Measurements from ENCODE around the gene C16orf87.

C16orf87 gene

DNA sequence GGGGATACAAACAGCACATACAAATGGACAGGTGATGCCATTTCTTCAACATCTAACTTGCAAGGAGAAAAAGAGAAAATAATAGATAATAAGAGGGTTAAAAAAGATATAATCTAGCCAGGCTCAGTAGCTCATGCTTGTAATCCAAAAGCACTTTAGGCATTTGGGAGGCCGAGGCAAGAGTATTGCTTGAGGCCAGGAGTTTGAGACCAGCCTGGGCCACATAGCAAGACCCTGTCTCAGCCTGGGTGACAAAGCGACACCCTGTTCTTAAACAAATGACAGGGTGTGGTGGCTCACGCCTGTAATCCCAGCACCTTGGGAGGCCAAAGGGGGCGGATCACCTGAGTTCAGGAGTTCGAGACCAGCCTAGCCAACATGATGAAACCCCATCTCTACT, 19.3 kb downstream of the C16orf87 start:
- peaks cover 23% of the 10 kb centered on the region for H3K4me1 ChIP-seq (ENCODE audit: insufficient read depth, low read length, poor library complexity, severe bottlenecking)
- H3K27me3 ChIP-seq (ENCODE audit: insufficient read depth, low read length, poor library complexity, severe bottlenecking) = no peaks in the 10 kb centered on the region
- no peaks in the 10 kb centered on the region for H3K9me2 ChIP-seq (replicated peaks; ENCODE audit: low read depth, low read length)
- H3K9me3 ChIP-seq (ENCODE audit: insufficient read depth, low read depth, low read length) = 0 out of 2 replicates have a peak, but pooled peaks cover 6% of the 10 kb centered on the region
- no peak overlapping the region for H3K4me3 ChIP-seq (ENCODE audit: low read length, poor library complexity, severe bottlenecking)
- H3K36me3 ChIP-seq (ENCODE audit: insufficient read depth, low read length) = peaks cover 19% of the 10 kb centered on the region
- no peak overlapping the region for H3K4me2 ChIP-seq (ENCODE audit: low read depth, low read length, poor library complexity, severe bottlenecking)
- TF ChIP-seq, protein P1, sequence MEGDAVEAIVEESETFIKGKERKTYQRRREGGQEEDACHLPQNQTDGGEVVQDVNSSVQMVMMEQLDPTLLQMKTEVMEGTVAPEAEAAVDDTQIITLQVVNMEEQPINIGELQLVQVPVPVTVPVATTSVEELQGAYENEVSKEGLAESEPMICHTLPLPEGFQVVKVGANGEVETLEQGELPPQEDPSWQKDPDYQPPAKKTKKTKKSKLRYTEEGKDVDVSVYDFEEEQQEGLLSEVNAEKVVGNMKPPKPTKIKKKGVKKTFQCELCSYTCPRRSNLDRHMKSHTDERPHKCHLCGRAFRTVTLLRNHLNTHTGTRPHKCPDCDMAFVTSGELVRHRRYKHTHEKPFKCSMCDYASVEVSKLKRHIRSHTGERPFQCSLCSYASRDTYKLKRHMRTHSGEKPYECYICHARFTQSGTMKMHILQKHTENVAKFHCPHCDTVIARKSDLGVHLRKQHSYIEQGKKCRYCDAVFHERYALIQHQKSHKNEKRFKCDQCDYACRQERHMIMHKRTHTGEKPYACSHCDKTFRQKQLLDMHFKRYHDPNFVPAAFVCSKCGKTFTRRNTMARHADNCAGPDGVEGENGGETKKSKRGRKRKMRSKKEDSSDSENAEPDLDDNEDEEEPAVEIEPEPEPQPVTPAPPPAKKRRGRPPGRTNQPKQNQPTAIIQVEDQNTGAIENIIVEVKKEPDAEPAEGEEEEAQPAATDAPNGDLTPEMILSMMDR (conservative IDR thresholded peaks at IDR 0.05; ENCODE audit: low read length) = no peak
- no peak for TF ChIP-seq EZH2phosphoT487 (IDR thresholded peaks at IDR 0.05; ENCODE audit: borderline replicate concordance)
- no peak overlapping the region for H2AFZ ChIP-seq (ENCODE audit: low read length)
- H3K9ac ChIP-seq (ENCODE audit: low read depth, low read length, poor library complexity, severe bottlenecking) = no peak overlapping the region
- H4K20me1 ChIP-seq (ENCODE audit: insufficient read depth, low read length, poor library complexity, severe bottlenecking) = peaks cover 12% of the 10 kb centered on the region
- no peaks in the 10 kb centered on the region for H3F3A ChIP-seq (ENCODE audit: low read depth)
- peaks cover 82% of the 10 kb centered on the region for H3K79me2 ChIP-seq (ENCODE audit: insufficient read depth, low read length)

- no peak overlapping the region for H3K4me2 ChIP-seq (ENCODE audit: low read depth, low read length, poor library complexity, severe bottlenecking)
- TF ChIP-seq EZH2phosphoT487 (IDR thresholded peaks at IDR 0.05; ENCODE audit: borderline replicate concordance) = no peak
- TF ChIP-seq, protein P1 (conservative IDR thresholded peaks at IDR 0.05; ENCODE audit: low read length) = no peak
- no peaks in the 10 kb centered on the region for H3K9me2 ChIP-seq (replicated peaks; ENCODE audit: low read depth, low read length)
- H3K4me3 ChIP-seq (ENCODE audit: low read length, poor library complexity, severe bottlenecking) = no peak overlapping the region
- H4K20me1 ChIP-seq (ENCODE audit: insufficient read depth, low read length, poor library complexity, severe bottlenecking) = no peaks in the 10 kb centered on the region
- no peak overlapping the region for H2AFZ ChIP-seq (ENCODE audit: low read length)
- peaks cover 59% of the 10 kb centered on the region for H3K79me2 ChIP-seq (ENCODE audit: insufficient read depth, low read length)
- peaks cover 23% of the 10 kb centered on the region for H3K4me1 ChIP-seq (ENCODE audit: insufficient read depth, low read length, poor library complexity, severe bottlenecking)
- peaks cover 12% of the 10 kb centered on the region for H3K36me3 ChIP-seq (ENCODE audit: insufficient read depth, low read length)
- H3K9me3 ChIP-seq (ENCODE audit: insufficient read depth, low read depth, low read length) = no peaks in the 10 kb centered on the region
- no peak overlapping the region for H3K9ac ChIP-seq (ENCODE audit: low read depth, low read length, poor library complexity, severe bottlenecking)
- no peaks in the 10 kb centered on the region for H3F3A ChIP-seq (ENCODE audit: low read depth)
- no peaks in the 10 kb centered on the region for H3K27me3 ChIP-seq (ENCODE audit: insufficient read depth, low read length, poor library complexity, severe bottlenecking)
These were observed 22.0 kb downstream of the C16orf87 start for GRCh38 chr16:46808997-46809396.

DNA sequence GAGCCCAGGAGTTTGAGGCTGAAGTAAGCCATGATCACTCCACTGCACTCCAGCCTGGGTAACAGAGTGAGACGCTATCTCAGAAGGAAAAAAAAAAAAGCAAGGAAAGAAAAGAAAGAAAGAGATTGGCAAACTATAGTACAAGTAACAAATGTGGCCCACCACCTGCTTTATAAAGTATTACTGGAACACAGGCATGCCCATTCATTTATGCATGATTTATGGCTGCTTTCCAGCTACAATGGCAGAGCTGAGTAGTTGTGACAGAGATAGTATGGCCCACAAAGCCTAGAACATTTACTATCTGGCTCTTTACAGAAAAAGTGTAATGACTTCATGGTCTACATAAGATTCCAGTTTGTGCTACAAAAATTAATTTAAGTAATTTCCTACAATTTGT, 23.6 kb downstream of the C16orf87 start:
- H4K20me1 ChIP-seq (ENCODE audit: insufficient read depth, low read length, poor library complexity, severe bottlenecking) = no peaks in the 10 kb centered on the region
- H3F3A ChIP-seq (ENCODE audit: low read depth) = no peaks in the 10 kb centered on the region
- H3K36me3 ChIP-seq (ENCODE audit: insufficient read depth, low read length) = peaks cover 17% of the 10 kb centered on the region
- peaks cover 23% of the 10 kb centered on the region for H3K4me1 ChIP-seq (ENCODE audit: insufficient read depth, low read length, poor library complexity, severe bottlenecking)
- H2AFZ ChIP-seq (ENCODE audit: low read length) = no peak overlapping the region
- no peaks in the 10 kb centered on the region for H3K9me3 ChIP-seq (ENCODE audit: insufficient read depth, low read depth, low read length)
- no peak overlapping the region for H3K9ac ChIP-seq (ENCODE audit: low read depth, low read length, poor library complexity, severe bottlenecking)
- no peak overlapping the region for H3K4me3 ChIP-seq (ENCODE audit: low read length, poor library complexity, severe bottlenecking)
- no peaks in the 10 kb centered on the region for H3K9me2 ChIP-seq (replicated peaks; ENCODE audit: low read depth, low read length)
- peaks cover 44% of the 10 kb centered on the region for H3K79me2 ChIP-seq (ENCODE audit: insufficient read depth, low read length)
- TF ChIP-seq EZH2phosphoT487 (IDR thresholded peaks at IDR 0.05; ENCODE audit: borderline replicate concordance) = no peak
- TF ChIP-seq, protein P1 (conservative IDR thresholded peaks at IDR 0.05; ENCODE audit: low read length) = no peak
- peak overlapping the region; percentile 20 for H3K4me2 ChIP-seq (ENCODE audit: low read depth, low read length, poor library complexity, severe bottlenecking)
- H3K27me3 ChIP-seq (ENCODE audit: insufficient read depth, low read length, poor library complexity, severe bottlenecking) = no peaks in the 10 kb centered on the region
